ENCODE measurements around the gene DYTN. TPM values are rescaled to one million over a fixed set of nuclear protein-coding genes. Genes with fewer than 3 reads are reported as not detected.
"Not testable (repeated sequence)": the region's sequence is repeated elsewhere in the genome, so short reads cannot be mapped to it uniquely, and the experiment has no call there.

Gene DYTN, protein sequence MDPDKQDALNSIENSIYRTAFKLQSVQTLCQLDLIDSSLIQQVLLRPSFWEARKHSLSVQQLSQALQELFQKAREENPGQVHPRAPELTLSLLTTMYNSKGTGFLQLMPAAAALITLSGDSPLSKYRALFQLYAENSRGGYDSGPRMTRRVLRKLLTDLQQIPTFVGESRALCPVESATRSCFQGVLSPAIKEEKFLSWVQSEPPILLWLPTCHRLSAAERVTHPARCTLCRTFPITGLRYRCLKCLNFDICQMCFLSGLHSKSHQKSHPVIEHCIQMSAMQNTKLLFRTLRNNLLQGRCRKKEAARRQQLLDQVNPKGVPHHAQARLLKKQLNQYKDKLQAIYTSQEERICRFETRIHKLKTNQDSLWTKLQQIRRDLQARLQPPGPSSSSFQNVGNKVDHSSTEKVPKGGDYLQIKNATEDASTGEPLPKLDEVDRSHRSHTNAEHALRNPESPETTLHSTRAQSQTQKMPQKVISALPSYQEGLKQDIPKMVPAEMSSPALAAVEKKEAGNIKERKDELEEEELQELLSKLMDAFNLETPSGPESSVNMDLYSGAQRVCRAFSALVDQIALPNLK
- not detected for total RNA-seq
- long read RNA-seq = 0 reads

DNA sequence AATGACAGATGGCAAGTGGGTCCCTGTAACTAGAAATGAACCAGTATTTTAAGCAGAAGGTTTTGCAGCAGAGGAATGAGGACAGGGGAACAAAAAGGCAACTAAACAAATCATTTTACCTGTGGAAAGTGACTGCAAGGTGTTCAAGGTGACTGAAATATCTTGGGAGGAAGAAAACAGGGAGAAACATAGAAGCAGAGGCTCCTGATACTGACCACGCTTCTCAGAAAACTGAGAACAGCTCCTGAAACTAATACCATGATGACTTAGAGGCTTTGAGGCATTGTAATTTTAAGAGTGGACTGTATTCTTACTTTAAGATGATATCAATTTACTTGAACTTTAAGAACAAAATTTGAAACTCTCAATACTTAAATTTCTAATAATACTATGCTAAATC is at the start of gene DYTN:
DYTN (minus strand) TSS at position 101 of the 400 bp plus-strand sequence. CDS start 117 bp downstream, outside the sequence.
- intact Hi-C loops (cut with DNase I) = no loop called here
- ATAC-seq (ENCODE audit: poor library complexity) (no peak), DNase-seq (no peak)

DNA sequence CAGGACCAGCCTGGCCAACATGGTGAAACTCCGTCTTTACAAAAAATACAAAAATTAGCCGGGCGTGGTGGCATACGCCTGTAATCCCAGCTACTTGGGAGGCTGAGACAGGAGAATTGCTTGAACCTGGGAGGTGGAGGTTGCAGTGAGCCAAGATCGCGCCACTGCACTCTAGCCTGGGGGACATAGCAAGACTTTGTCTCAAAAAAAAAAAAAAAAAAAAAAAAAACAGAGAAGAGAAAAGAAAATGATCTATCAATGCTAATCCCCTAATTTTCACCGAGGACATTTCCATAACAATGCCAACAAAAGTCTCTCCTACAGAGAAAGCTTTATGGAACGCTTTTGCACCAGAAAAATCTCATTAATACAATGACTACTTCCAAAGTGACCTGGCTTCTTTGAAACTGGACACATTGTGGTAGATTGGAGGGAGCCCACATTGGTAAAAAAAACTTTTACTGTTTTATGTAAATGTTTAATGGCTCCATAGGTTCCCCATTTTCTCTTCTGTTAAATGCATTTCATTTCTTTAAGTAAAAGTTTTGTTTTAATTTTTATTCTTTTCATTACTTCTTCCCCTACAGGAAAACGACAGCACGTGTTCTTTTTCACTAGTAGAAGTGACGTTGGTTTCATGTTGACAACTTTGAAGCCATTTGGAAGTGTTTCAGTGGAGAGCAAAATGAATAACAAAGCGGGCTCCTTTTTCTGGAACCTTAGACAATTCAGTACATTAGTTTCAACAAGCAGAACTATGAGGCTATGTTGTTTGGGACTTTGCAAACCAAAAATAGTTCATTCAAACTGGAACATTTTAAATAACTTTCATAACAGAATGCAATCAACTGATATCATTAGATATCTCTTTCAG is 48.1 kb upstream of the DYTN start:
- ATAC-seq (ENCODE audit: poor library complexity) = no peak
- intact Hi-C loops (cut with DNase I) = no loop called here
- no peak for DNase-seq

DNA sequence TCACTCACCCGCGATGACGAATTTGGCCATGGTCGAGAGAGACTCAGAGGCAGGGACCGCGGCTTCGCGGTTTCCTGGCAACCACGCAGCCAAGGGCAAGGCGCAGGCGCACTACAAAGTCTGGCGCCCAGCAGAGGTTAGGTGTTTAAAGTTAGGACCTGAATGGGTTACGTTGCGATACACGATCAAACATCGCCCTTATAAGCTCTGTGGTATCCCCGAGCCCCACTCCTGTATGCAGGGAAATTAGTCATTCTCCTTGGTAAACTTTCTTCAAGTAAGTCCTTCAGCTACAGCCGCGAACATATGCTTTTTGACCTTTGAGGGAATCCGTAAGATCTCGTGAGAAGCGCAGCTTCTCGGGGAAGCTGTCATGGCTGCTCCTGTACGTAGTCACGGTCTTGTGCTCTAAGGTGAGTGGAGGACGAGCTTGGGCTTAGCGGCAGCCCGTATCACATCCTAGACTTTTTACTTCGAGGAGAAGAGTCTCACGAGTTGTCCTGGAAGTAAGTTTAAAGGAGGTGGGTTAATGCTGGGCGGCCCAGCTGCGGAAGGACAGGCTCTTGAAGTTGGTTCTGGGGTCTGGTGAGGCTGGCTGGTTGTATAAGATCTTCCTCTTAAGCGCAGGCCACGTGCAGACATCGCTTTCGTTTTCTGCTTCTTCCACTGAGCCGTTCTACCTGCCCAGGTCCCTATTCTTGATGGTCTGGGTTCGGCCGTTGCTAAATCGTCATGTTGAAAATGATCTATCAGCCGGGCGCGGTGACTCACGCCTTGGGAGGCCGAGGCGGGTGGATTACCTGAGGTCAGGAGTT is 47.3 kb upstream of the DYTN start, which contains the start of the genes FASTKD2 and MDH1B:
FASTKD2 (plus strand) TSS at position 365 of the 815 bp plus-strand sequence. CDS start 1,088 bp downstream, outside the sequence.
MDH1B (minus strand) TSS at position 87 of the 815 bp plus-strand sequence; CDS start at position 30, 57 bp downstream.
- intact Hi-C loops (cut with DNase I) = no loop called here
- ATAC-seq (ENCODE audit: poor library complexity) (peak; percentile 99), DNase-seq (peak; percentile 93)

DNA sequence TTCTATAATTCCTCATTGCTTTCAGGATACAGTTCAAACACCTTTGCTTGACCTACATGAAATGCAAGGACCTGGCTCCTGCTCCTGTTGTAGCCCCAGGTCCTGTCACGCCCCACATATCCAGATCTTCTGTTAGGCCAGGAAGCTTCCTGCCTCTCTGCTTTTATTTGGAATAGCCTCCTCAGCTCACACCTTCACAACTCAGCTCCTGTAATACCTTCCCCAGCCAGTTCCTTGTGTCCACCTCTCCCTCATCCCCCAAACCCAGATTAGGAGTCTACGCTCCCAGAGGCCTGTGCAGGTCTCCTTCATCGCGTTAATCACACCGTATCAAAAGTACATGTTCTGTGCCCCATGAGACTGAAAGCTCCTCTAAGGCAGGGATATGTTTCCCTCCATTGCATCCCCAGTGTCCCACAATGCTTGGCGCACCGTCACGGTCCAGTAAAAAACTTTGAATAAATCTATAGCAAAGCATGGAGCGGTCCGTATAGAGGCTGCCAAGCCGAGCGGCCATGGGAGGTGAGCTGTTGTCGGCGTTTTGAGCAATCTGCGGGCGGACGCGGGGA is 46.6 kb upstream of the DYTN start:
- intact Hi-C loops (cut with DNase I) = no loop called here
- no peak for ATAC-seq (ENCODE audit: poor library complexity)
- DNase-seq = no peak

DNA sequence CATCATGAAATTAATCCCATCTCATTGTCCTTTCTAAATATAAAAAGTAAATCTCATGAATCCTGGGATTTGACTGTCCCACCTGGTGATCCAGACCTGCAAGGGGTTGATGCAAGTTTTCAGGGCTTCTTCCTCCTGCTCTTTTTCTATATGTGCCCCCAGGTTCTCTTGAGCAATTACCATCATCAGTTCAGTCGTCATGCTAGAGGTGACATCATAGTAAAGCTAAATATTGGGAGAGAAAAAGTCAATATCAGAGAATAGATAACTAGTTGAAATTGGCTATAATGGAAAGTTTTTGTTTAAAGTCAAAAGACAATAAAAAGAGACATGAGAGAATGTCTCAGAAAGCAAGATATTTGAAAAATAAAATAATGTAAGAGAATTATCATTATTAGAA is 38.6 kb upstream of the DYTN start:
- intact Hi-C loops (cut with DNase I) = no loop called here
- DNase-seq (no peak), ATAC-seq (ENCODE audit: poor library complexity) (no peak)

DNA sequence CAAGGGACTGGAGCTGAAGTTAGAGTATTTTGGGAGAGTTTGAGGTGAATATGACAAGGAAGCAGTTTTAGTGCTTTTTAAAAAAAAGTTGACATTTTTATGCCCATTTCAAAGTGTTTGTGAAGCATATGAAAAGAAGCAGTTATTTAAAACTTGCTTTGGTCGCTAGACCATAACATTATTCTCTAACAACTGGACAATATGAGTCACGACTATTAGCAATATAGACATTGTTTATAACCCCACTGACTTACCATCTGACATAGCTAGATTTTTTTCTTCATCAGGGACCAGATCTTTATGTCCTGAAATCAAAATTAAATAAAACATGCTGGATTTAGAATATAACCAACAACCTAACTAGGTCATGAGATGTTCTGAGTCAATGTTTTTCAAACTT is 22.6 kb upstream of the DYTN start:
- DNase-seq = no peak
- intact Hi-C loops (cut with DNase I) = no loop called here

DNA sequence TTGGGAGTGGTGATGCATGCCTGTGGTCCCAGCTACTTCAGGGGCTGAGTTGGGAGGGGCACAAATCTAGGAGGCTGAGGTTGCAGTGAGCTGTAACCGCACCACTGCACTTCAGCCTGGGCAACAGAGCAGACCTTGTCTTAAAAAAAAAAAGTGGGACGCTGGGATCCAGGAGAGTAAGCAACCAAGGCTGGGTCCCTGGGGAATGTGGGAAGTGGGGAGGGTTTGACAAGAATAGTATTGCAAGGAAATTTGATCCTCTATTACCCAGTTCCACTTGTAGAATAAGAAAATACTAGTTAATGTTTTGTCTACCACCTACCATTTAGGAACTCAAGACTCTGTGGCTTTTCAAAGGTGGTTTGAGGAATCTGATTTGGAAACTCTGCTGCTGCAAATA is 21.1 kb upstream of the DYTN start:
- ATAC-seq (ENCODE audit: poor library complexity) (no peak), DNase-seq (no peak)
- intact Hi-C loops (cut with DNase I) = no loop called here

More for the DNA sequence above, 22.6 kb upstream of the DYTN start:
- ATAC-seq (ENCODE audit: poor library complexity) = no peak

DNA sequence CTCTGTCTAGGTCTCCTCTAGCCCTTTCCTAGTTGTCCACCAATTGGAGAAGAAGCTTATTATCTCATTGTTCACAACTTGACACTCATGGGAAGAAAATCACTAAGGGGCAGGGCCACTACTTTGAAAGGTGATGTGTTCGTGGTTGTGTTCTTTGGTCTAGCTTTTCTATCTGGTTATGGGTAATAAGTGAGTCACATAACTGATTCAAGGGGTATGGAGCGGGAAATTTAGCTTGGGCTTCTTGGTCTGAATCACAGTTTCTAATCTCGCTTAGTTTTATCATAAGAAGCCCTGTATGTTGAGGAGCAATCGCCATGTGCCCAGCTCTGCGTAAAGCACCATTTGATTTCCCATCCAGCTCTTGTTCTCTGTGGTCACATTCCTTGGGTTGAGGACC is 18.7 kb upstream of the DYTN start:
- DNase-seq (no peak), ATAC-seq (ENCODE audit: poor library complexity) (no peak)

DNA sequence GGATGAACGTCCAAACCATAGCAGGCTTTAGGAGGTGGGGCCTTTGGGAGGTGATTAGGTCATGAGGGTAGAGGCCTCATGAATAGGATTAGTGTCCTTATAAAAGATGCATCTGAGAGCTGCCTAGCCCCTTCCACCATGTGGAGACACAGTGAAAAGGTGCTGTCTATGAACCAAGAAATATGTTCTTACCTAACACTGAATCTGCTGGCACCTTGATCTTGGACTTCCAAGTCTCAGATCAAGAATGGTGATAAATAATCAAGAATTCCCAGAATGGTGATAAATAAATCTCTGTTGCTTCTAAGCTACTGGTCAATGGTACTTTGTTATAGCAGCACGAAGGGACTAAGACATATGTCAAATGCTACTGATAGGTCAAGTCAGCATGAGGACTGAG is 15.1 kb upstream of the DYTN start:
- intact Hi-C loops (cut with DNase I) = no loop called here
- no peak for ATAC-seq (ENCODE audit: poor library complexity)
- DNase-seq = no peak

More for the DNA sequence above, 18.7 kb upstream of the DYTN start:
- intact Hi-C loops (cut with DNase I) = no loop called here

DNA sequence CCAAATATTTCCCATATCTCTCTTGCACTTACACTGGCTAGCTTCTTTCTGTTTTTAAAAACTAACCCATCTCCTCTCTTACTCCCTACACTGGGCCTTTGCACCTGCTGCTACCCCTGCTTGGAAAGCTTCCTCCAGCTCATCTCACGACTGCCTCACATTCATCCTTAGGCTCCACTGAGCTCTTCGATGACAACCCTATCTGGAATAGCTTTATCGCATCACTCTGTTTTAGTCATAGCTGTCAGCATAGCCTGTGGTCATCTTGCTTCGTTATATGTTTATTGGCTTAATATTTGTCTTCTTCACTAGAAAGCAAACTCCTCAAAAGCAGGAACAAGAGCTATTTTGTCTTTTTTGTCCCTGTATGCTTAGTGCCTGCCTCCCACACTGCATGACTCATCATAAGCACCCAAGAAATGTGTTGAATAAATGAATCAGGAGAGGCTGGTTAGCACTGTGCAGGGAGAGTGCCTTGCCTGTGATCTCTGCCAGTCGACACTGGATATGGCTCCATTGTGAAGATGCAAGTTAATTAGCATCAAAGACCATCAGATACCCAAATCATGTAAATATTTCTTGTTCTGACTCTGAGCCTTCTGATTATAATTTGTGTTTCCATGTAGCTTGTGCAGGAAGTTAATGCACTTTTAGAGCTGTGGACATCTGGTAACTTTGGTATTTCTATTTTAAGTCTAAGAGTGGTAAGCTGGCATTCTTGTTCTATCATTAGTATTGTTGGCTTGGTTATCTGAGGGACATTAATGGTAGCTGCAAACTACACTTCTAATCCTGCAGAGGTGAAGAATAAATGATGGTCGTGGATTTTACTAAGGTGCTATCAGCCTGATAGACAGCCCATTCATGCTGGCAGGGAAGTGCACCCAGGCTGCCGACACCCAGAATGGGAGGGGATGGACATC is 10.3 kb upstream of the DYTN start:
- no peak for DNase-seq
- ATAC-seq (ENCODE audit: poor library complexity) = peak; percentile 70
- intact Hi-C loops (cut with DNase I) = no loop called here

DNA sequence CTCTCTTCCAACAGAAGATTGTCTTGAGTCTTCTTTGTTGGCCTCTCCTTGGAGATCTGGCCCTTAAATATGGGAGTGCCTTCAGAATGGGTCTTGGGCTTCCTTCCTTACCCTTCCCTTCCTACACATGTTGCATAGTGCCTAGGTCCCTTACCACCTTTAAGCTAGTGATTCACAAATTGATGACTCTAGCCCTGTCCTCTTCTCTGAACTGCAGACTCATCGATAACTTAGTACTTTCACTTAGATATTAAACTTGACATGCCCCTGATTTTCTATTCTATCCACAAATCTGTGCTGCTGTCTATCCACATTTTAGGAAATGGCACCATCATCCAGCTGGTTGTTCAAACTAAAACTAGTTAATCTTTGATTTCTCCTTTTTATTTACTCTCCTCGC is 9.1 kb upstream of the DYTN start:
- DNase-seq = no peak
- no peak for ATAC-seq (ENCODE audit: poor library complexity)
- intact Hi-C loops (cut with DNase I) = no loop called here

DNA sequence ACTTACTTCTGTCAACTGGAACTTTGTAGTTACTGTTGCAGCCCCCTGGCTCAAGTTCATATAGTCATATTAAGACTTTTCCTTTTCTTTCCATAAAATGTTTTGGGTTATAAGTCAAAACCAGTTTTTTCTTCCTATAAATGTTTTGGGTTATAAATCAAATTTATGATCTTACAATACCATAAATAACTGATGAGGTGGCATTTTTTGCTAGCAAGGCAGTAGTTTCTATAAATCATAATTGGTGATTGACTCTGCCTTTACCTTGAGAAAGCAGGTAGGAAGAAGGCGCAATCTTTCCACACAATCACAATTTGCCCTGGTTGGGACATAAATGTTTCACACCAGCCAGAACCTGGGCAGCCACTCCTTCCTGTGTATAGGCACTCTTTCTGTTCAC is 5.1 kb upstream of the DYTN start:
- DNase-seq = no peak
- intact Hi-C loops (cut with DNase I) = no loop called here
- ATAC-seq (ENCODE audit: poor library complexity) = no peak

DNA sequence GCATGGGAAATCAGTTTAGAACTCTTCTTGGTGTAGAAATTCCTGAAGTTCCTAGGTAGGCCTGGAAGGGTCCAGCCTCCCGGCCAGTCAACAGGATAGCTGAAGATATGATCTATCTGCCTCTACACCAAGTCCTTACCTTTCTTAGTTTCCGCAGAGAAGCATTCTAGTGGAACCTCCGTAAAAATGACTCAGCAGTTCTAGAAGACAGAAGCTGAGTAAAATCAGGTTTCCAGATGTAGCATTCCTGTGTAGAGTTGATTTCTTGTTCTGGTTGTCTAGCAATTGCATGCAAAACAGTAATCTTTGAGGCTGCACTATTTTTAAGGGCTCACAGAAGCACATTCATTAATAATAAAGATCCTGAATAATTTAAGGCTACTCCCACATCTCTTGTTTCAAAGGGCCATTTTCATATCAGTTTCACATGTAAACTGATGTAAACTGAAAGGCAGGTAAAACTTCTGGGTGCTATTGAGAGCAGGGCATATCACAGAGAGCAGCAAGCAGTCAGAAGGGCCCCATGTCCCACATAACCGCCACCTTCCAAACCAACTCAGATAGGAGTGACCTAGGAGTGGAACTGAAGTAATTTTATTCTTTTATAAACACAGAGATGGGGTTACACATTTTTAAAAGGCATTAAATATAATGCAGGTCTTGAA is 3.2 kb upstream of the DYTN start:
- ATAC-seq (ENCODE audit: poor library complexity) (no peak), DNase-seq (no peak)
- intact Hi-C loops (cut with DNase I) = no loop called here

DNA sequence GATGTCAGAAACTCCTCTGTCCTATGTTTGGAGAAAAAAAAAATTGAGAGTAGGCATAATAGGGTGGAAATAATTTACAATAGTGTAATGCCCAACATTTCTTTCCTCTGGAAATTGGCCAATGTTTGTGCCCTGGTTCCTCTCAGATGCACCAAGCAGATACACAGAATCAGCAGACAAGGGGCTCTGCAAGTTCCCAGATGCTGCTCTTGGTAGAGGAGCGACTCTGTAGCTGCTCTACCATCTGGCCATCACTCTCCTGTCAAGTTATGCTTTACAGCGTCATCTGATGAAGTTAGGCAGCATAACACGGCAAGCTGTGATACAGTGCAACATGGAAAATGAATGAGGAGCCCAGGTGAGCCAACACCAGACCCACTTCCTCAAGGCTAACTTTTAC is 1.6 kb downstream of the DYTN start:
- ATAC-seq (ENCODE audit: poor library complexity) (no peak), DNase-seq (no peak)
- intact Hi-C loops (cut with DNase I) = no loop called here

DNA sequence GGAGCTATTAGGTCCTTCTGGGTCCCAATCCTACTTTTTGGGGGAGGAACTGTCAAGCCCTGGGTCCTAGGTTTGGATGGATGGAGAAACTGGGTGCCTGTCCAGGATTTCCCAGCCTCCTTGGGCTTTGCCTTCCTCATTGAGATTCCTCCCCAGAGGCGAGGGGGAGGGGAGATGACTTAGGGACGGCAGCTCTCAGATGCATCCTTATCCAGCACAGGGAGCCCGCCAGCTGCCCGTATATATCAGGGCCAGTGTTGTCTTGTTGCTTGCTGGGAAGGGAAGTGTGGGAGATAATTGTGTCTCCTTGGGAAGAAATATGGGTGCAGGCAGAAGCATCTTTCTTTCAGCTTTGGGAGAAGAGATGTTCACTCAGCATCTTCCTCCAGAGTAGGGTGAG is 3.0 kb downstream of the DYTN start:
- ATAC-seq (ENCODE audit: poor library complexity); intact Hi-C loops (cut with DNase I); DNase-seq: not testable (repeated sequence)

DNA sequence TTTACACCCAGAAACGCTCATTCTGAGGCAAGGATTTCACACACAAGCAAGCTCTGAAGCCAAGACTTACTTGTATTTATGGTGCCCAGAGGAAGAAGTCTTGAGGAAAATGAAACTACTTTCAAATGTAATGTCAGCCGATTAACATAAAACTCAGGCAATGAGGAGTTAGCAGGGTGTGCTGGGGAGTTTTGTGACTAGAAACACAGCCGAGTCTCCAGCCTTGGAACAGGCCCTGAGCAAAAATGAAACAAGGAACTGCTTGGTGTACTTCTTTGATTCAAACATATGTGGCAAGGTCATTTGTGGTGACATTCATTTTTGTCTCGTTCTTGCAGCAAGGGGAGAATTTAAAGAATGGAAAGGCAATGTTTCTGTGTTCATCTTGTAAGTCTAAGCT is 4.5 kb downstream of the DYTN start:
- DNase-seq = no peak
- ATAC-seq (ENCODE audit: poor library complexity) = no peak
- intact Hi-C loops (cut with DNase I) = no loop called here

DNA sequence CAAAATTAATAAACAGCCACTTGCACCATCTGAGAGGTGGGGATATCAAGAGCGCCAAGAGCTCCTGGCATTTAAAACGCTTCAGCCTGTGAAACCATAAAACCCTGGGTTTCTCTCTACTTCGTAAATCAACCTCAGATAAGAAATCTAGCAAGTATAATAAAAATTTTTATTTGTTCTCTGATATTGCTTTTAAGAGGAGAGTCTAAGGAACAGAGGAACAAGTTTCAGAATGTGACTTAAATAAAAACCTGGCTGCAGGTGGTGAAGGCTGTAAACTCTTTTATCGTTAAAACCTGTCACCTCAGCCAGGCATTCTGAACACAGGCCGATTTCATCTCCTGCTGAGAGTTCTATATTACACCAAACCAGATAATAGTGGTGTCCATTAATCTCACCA is 9.9 kb downstream of the DYTN start:
- DNase-seq = no peak
- intact Hi-C loops (cut with DNase I) = no loop called here
- ATAC-seq (ENCODE audit: poor library complexity) = no peak

Measured in Right ventricle myocardium superior (tissue), 1 donor.